HepG2 (cell line): ENCODE results near the gene SLC23A3. TPM values are rescaled to one million over a fixed set of nuclear protein-coding genes. Genes with fewer than 3 reads are reported as not detected.

Source experiments
- ADNP ChIP-seq: sonication (generic); formaldehyde crosslinking; IDR thresholded peaks from 2 replicates; pipeline ENCODE4 v1.4.0; 2020; ENCODE audit warnings: missing genetic modification reagents
- HDAC6 ChIP-seq: fragments of 200-600 bp; sonication (generic); IDR thresholded peaks from 2 replicates; pipeline ENCODE4 v1.7.0; 2017; ENCODE audit warnings: mild to moderate bottlenecking, antibody characterized with exemption, low read length, low read depth
- MEF2D ChIP-seq: sonication (generic); formaldehyde crosslinking; IDR thresholded peaks from 2 replicates; pipeline ENCODE4 v1.5.1; 2020; ENCODE audit warnings: mild to moderate bottlenecking, missing genetic modification reagents
- NRL ChIP-seq: sonication (generic); formaldehyde crosslinking; IDR thresholded peaks from 2 replicates; pipeline ENCODE4 v1.5.0; 2020; ENCODE audit warnings: missing genetic modification reagents, mild to moderate bottlenecking, moderate library complexity, borderline replicate concordance
- RARA ChIP-seq: IDR thresholded peaks from 2 replicates; pipeline ENCODE4 v1.6.1; 2016; ENCODE audit warnings: missing genetic modification reagents, missing compliant biosample characterization
- SOX6 ChIP-seq, 2 experiments: fragments of 450-650 bp in 1 of 2; sonication (generic) in 1 of 2; formaldehyde crosslinking in 1 of 2; IDR thresholded peaks; 2 replicates each; pipeline versions ENCODE4 v1.4.0 to v1.6.1; 2017 to 2020; ENCODE audit warnings: antibody characterized with exemption in 1 of 2, mild to moderate bottlenecking in 1 of 2, missing genetic modification reagents in 1 of 2
- SRSF9 ChIP-seq: fragments of 200-400 bp; formaldehyde crosslinking; IDR thresholded peaks from 2 replicates; pipeline ENCODE4 v1.6.1; 2018; ENCODE audit warnings: borderline replicate concordance, mild to moderate bottlenecking, low read depth, low read length; ENCODE audit not compliant: insufficient read depth, poor library complexity, severe bottlenecking
- ZFP82 ChIP-seq: sonication (generic); formaldehyde crosslinking; IDR thresholded peaks from 2 replicates; pipeline ENCODE4 v1.5.1; 2020; ENCODE audit warnings: mild to moderate bottlenecking, missing genetic modification reagents, borderline replicate concordance
- ZNF33B ChIP-seq: sonication (generic); formaldehyde crosslinking; IDR thresholded peaks from 2 replicates; pipeline ENCODE4 v1.5.1; 2020; ENCODE audit warnings: mild to moderate bottlenecking, missing genetic modification reagents
- ZNF572 ChIP-seq: sonication (generic); formaldehyde crosslinking; IDR thresholded peaks from 2 replicates; pipeline ENCODE4 v1.5.1; 2020; ENCODE audit warnings: mild to moderate bottlenecking, missing genetic modification reagents
- ZNF607 ChIP-seq: sonication (generic); formaldehyde crosslinking; IDR thresholded peaks from 2 replicates; pipeline ENCODE4 v1.5.1; 2020; ENCODE audit warnings: missing genetic modification reagents, mild to moderate bottlenecking, borderline replicate concordance
- ZNF777 ChIP-seq: sonication (generic); formaldehyde crosslinking; IDR thresholded peaks from 2 replicates; pipeline ENCODE4 v1.4.0; 2020; ENCODE audit warnings: missing genetic modification reagents
- polyA plus RNA-seq, 8 experiments: library from polyadenylated mRNA; depleted of rRNA in 3 of 8; stranded (reverse) in 7 of 8; unstranded in 1 of 8; fragments of >200 nt; fragmentation: Illumina TruSeq in 4 of 8; extraction: Trizol in 4 of 8; gene quantifications; 2 replicates each; pipeline versions ENCODE4 v1.2.1 to v1.2.3, GENCODE V29; 2011 to 2016; ENCODE audit warnings: low read depth in 4 of 8, missing spikeins in 1 of 8, mixed read lengths in 1 of 8; ENCODE audit not compliant: insufficient read depth in 1 of 8
- total RNA-seq, 5 experiments: library from RNA; depleted of rRNA; stranded (reverse); fragments of >200 nt; fragmentation: Illumina TruSeq; extraction: Trizol; gene quantifications; 2 replicates each; pipeline ENCODE4 v1.2.3, GENCODE V29; 2016; ENCODE audit warnings: low read depth in 1 of 5
- TF ChIP-seq, protein P1 (sequence below): sonication (generic); formaldehyde crosslinking; IDR thresholded peaks from 2 replicates; pipeline ENCODE4 v1.9.0; 2021; ENCODE audit warnings: missing genetic modification reagents, mild to moderate bottlenecking, borderline replicate concordance
- TF ChIP-seq, protein P2 (sequence below): conservative IDR thresholded peaks from 2 replicates; pipeline ENCODE4 v1.6.1; 2018; ENCODE audit warnings: missing genetic modification reagents
- TF ChIP-seq, protein P3 (sequence below): sonication (generic); formaldehyde crosslinking; IDR thresholded peaks from 2 replicates; pipeline ENCODE4 v1.4.0; 2020; ENCODE audit warnings: missing genetic modification reagents, borderline replicate concordance
- TF ChIP-seq, protein P4 (sequence below): sonication (generic); formaldehyde crosslinking; IDR thresholded peaks from 2 replicates; pipeline ENCODE4 v1.5.0; 2020; ENCODE audit warnings: missing genetic modification reagents
- TF ChIP-seq, protein P5 (sequence below): sonication (generic); formaldehyde crosslinking; IDR thresholded peaks from 2 replicates; pipeline ENCODE4 v1.4.0; 2020; ENCODE audit warnings: missing genetic modification reagents

Gene SLC23A3
- total and polyA plus RNA-seq, 2 of the 13 experiments (the other 11 are each of a cell fraction or from before 2014, with no cell fraction given), result 0.38 to 0.78 TPM

DNA sequence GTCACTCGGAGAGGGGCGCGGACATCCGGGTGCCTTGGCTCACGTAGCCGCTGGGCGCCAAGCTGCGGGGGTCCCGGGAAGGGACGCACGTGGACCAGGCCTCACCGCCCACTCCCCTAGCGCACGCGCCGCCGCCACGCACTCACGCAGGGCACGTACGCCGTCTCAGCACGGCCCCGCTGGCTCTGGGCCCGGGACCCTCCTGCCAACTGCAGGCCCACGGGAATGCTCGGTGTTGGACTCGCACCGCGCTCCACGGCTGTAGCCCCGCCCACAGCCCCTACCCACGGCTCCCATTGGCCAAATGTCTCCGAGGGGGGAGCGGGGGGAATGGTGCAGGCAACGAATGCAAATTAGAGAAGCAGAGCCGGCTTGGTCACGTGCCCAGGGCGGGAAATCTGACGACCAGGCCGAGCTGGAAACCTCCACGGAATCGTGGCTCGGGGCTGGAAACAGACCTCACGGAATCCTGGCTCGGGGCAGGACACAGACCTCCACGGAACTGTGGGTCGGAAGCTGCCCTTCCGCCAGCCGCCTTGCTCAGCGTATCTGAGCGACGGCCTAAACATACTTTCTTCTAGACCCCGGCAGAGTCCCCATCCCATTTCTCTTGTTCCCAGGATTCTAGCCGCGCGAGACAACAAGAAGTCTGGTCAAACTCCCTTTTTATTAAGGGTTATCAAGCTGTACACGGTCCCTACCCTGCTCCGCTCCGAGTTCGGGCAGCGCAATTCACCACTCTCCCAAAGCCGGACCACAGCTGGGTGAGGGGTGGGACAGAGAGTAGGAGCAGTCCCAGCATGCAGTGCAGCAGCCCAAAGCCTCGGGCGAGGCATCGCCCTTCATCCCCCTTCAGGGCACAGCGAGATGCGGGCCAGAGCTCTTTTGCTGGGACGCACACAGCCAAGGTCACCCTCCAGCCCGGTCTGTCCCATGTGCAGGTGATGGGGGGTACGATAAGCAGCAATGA is 49.2 kb upstream of the SLC23A3 start, which contains the start of gene ABCB6 (continued):
- TF ChIP-seq, protein P1, sequence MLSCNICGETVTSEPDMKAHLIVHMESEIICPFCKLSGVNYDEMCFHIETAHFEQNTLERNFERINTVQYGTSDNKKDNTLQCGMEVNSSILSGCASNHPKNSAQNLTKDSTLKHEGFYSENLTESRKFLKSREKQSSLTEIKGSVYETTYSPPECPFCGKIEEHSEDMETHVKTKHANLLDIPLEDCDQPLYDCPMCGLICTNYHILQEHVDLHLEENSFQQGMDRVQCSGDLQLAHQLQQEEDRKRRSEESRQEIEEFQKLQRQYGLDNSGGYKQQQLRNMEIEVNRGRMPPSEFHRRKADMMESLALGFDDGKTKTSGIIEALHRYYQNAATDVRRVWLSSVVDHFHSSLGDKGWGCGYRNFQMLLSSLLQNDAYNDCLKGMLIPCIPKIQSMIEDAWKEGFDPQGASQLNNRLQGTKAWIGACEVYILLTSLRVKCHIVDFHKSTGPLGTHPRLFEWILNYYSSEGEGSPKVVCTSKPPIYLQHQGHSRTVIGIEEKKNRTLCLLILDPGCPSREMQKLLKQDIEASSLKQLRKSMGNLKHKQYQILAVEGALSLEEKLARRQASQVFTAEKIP (CRISPR knock-in tag), result no peak
- TF ChIP-seq, protein P2, sequence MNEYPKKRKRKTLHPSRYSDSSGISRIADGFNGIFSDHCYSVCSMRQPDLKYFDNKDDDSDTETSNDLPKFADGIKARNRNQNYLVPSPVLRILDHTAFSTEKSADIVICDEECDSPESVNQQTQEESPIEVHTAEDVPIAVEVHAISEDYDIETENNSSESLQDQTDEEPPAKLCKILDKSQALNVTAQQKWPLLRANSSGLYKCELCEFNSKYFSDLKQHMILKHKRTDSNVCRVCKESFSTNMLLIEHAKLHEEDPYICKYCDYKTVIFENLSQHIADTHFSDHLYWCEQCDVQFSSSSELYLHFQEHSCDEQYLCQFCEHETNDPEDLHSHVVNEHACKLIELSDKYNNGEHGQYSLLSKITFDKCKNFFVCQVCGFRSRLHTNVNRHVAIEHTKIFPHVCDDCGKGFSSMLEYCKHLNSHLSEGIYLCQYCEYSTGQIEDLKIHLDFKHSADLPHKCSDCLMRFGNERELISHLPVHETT (CRISPR knock-in tag), result peak; percentile 68
- peak; percentile 98 for TF ChIP-seq ZFP82 (CRISPR knock-in tag)
- no peak for TF ChIP-seq ADNP (CRISPR knock-in tag)
- no peak for TF ChIP-seq SRSF9
- TF ChIP-seq ZNF572 (CRISPR knock-in tag), result no peak
- TF ChIP-seq, protein P3, sequence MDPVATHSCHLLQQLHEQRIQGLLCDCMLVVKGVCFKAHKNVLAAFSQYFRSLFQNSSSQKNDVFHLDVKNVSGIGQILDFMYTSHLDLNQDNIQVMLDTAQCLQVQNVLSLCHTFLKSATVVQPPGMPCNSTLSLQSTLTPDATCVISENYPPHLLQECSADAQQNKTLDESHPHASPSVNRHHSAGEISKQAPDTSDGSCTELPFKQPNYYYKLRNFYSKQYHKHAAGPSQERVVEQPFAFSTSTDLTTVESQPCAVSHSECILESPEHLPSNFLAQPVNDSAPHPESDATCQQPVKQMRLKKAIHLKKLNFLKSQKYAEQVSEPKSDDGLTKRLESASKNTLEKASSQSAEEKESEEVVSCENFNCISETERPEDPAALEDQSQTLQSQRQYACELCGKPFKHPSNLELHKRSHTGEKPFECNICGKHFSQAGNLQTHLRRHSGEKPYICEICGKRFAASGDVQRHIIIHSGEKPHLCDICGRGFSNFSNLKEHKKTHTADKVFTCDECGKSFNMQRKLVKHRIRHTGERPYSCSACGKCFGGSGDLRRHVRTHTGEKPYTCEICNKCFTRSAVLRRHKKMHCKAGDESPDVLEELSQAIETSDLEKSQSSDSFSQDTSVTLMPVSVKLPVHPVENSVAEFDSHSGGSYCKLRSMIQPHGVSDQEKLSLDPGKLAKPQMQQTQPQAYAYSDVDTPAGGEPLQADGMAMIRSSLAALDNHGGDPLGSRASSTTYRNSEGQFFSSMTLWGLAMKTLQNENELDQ (CRISPR knock-in tag), result no peak
- peak; percentile 84; the same call in 1 of the 2 replicates for TF ChIP-seq ZNF33B (CRISPR knock-in tag)
- no peak; the same call in 1 of the 2 replicates for TF ChIP-seq ZNF607 (CRISPR knock-in tag)
- TF ChIP-seq, protein P4, sequence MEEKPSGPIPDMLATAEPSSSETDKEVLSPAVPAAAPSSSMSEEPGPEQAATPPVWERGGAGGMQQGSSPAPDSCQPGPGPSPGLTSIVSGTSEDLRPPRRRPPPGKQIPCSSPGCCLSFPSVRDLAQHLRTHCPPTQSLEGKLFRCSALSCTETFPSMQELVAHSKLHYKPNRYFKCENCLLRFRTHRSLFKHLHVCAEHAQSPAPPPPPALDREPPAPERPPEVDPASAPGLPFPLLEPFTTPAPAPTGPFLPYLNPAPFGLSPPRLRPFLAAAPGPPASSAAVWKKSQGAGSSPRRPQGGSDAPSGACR (CRISPR knock-in tag), result peak; percentile 99
- TF ChIP-seq HDAC6, result no peak
- peak; percentile 50; the same call in 1 of the 2 replicates for TF ChIP-seq MEF2D (CRISPR knock-in tag)
- TF ChIP-seq RARA, result peak; percentile 43; the same call in 1 of the 2 replicates
- TF ChIP-seq, protein P5, sequence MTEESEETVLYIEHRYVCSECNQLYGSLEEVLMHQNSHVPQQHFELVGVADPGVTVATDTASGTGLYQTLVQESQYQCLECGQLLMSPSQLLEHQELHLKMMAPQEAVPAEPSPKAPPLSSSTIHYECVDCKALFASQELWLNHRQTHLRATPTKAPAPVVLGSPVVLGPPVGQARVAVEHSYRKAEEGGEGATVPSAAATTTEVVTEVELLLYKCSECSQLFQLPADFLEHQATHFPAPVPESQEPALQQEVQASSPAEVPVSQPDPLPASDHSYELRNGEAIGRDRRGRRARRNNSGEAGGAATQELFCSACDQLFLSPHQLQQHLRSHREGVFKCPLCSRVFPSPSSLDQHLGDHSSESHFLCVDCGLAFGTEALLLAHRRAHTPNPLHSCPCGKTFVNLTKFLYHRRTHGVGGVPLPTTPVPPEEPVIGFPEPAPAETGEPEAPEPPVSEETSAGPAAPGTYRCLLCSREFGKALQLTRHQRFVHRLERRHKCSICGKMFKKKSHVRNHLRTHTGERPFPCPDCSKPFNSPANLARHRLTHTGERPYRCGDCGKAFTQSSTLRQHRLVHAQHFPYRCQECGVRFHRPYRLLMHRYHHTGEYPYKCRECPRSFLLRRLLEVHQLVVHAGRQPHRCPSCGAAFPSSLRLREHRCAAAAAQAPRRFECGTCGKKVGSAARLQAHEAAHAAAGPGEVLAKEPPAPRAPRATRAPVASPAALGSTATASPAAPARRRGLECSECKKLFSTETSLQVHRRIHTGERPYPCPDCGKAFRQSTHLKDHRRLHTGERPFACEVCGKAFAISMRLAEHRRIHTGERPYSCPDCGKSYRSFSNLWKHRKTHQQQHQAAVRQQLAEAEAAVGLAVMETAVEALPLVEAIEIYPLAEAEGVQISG (CRISPR knock-in tag), result peak; percentile 89
- peak; percentile 97 for TF ChIP-seq NRL (CRISPR knock-in tag)
- no peak for TF ChIP-seq SOX6 (IDR thresholded peaks at IDR 0.05)
- TF ChIP-seq SOX6 (CRISPR knock-in tag; IDR thresholded peaks at IDR 0.05), result peak; percentile 78
- peak; percentile 82 for TF ChIP-seq ZNF777 (CRISPR knock-in tag)
